ENCODE data around the gene HOXB5. TPM values are rescaled to one million over a fixed set of nuclear protein-coding genes. Genes with fewer than 3 reads are reported as not detected.
A peak's percentile ranks its signal among the peaks of the same experiment; 100 is the strongest.

The HOXB5 gene
- total RNA-seq, 1 donor from 2014 or later, result 0.13 TPM

DNA sequence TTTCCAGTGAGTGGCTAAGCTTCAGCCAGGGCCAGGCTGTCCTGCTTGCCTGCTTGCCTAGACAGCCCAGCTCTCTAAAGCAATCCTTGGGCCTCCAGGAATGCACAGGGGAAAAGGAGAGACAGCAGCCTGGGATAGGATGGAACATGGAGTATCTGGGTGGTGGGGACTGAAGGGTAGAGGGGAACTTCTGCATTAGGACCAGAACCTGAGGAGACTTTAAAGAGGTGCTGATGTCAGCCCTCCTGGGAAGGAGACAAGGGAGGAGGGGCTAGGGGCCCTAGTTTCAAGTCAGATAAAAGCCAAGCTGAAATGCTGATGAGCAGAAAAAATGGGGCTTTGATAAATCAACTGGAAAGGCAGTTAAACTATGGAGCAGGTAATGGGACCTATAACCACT lies 15.5 kb upstream of the HOXB5 start:
- ATAC-seq (ENCODE audit: poor library complexity), result no peak
- intact Hi-C loops (cut with DNase I), result no loop called here
- DNase-seq, result no peak

DNA sequence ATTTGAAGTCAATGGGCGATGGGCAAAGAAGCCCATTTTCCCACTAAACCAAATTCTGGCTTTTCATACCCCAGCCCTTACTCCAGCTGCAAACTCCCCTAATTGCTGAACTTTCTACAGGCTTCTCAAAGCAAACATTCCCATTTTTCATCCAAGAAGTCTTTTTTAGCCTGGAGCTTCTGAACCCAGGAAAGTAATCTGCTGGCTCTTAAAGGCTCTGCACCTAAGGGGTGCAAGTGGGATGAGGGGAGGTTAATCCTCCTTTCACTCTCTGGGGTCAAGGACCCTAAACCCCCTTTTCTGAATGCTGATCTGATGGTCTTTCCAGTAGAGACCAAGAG lies 14.9 kb upstream of the HOXB5 start:
- intact Hi-C loops (cut with DNase I), result no loop called here
- ATAC-seq (ENCODE audit: poor library complexity), result no peak
- no peak for DNase-seq

DNA sequence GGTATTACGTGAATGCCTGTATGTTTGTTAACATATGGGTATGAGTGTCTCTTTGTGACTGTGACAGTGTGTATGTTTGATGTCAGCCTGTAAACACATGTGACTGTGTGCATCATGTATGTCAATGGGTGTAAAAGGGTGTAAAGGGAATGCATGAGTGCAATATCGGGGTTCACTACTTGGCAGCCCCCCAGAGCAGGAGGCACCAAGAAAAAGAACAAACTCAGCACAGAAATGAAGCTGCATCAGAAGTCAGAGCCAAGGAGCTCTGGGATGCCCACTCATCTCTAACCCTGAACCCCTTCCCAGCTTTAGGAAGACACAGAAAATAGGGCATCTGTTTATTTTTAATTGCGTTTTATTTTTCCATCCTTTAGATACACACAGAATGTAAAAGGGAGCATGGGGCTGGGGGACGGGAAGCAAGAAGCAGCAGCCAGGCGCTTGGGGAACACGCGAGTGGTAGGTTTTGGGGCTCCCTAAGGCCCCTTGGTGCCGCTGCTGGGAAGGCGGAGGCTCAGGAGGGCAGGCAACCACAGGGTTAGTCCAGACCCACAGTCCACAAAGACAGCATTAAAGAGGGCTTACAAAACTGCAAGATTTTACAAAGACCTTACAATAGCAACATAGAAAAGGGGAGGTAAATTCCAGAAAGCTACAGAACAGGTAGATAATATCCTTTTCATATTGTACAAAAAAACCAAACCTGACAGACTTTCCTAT lies 13.5 kb upstream of the HOXB5 start:
- no peak for DNase-seq
- ATAC-seq (ENCODE audit: poor library complexity), result no peak
- intact Hi-C loops (cut with DNase I), result no loop called here

- no peak for ATAC-seq (ENCODE audit: poor library complexity)
- intact Hi-C loops (cut with DNase I), result no loop called here
- DNase-seq, result no peak
Measured at GRCh38 chr17:48605991-48606891, 12.7 kb upstream of the HOXB5 start.

GRCh38 chr17:48605409-48605919 lies 11.9 kb upstream of the HOXB5 start:
- no peak for ATAC-seq (ENCODE audit: poor library complexity)
- intact Hi-C loops (cut with DNase I), result no loop called here
- no peak for DNase-seq

DNA sequence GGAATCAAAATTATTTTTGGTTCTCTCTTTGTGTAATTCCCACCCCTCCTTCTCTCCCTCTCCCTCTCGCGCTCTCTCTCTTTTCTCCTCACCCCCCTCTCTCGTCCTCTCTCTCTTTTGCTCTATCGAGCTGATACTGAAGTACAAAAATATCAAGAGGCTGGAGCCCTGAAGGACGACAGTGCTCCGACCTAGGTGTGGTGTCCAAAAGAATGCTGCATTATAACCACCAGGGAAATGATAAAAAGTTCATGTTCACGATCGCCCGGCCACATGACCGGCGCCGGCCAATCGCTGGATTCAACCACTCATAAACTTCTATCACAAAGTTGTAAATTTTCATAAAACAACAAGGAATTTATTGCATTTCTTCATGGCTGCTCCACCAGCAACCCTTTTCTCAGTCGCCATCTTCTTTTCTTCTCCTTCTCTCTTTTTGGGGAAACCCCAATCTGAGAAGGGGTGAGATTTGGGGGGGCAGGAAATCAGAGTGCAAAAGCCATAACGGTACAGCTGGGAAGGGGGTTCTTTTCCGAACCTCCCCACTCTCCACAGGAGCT lies 11.3 kb upstream of the HOXB5 start, which contains the start of gene HOXB6:
Gene HOXB6, minus strand, starts transcription at position 217 of the 560 bp plus-strand sequence. CDS start 6,836 bp downstream, outside the sequence.
- ATAC-seq (ENCODE audit: poor library complexity) (no peak), DNase-seq (no peak)
- intact Hi-C loops (cut with DNase I), result no loop called here

DNA sequence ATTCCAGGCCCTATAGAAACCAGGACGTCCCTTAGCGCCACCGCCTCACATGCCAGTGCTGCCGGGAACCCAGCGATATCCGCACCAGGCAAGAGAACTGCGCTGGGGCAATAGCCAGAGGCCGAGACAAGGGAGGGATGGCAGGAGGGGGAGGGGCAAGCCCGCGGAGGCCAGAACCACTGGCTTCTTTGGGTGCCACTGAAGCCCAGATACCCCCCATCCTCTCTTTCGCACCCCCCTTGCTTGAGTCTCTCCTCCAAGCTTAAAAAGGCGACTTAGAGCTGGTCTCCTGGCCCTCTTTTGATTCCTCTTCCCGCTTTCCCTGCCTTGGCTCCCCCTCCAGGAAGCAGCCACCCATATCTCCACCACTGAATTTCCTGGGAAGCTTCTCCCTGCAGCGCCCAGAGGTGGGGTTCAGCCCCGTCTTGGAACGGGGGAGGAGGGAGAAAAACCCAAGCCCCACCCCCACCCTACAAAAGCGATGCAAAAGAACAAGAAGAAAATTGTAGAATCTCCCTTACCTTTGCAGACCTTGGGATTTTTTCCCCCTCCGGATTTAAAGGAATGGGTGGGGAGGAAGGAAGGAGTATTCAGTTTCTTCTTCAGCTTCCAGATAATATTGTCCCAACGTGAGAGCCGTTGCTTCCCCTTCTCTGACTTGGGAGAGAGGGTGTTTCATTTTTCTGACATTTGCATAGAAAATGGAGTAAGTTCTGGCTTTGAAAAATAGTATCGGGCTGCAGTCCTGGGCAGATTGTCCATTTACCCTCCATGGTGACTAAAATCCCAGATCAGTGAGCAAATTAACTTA lies 10.6 kb upstream of the HOXB5 start:
- DNase-seq (no peak), ATAC-seq (ENCODE audit: poor library complexity) (no peak)
- intact Hi-C loops (cut with DNase I), result no loop called here

- intact Hi-C loops (cut with DNase I), result no loop called here
- DNase-seq (no peak), ATAC-seq (ENCODE audit: poor library complexity) (no peak)
Measured at GRCh38 chr17:48601539-48602425, 8.2 kb upstream of the HOXB5 start.

GRCh38 chr17:48601207-48601538 lies 7.6 kb upstream of the HOXB5 start:
- intact Hi-C loops (cut with DNase I), result no loop called here
- DNase-seq (no peak), ATAC-seq (ENCODE audit: poor library complexity) (no peak)

- no peak for ATAC-seq (ENCODE audit: poor library complexity)
- intact Hi-C loops (cut with DNase I), result no loop called here
- no peak for DNase-seq
Measured at GRCh38 chr17:48600244-48601098, 6.9 kb upstream of the HOXB5 start.

- intact Hi-C loops (cut with DNase I), result loop anchor here (10.0 kb wide), 1 partner anchor 255 kb away; no protein-coding TSS in a partner anchor
- no peak for ATAC-seq (ENCODE audit: poor library complexity)
- DNase-seq, result no peak
Measured at GRCh38 chr17:48599354-48599753, 5.8 kb upstream of the HOXB5 start.

GRCh38 chr17:48598736-48599135 lies 5.2 kb upstream of the HOXB5 start:
- intact Hi-C loops (cut with DNase I), result loop anchor here (10.0 kb wide), 1 partner anchor 254 kb away; no protein-coding TSS in a partner anchor
- ATAC-seq (ENCODE audit: poor library complexity), result no peak

GRCh38 chr17:48597778-48598631 lies 4.4 kb upstream of the HOXB5 start:
- peak; percentile 67 for DNase-seq
- intact Hi-C loops (cut with DNase I), result loop anchor here (10.0 kb wide), 1 partner anchor 253 kb away; no protein-coding TSS in a partner anchor
- peak; percentile 52 for ATAC-seq (ENCODE audit: poor library complexity)

More at GRCh38 chr17:48598736-48599135, 5.2 kb upstream of the HOXB5 start:
- DNase-seq, result no peak

DNA sequence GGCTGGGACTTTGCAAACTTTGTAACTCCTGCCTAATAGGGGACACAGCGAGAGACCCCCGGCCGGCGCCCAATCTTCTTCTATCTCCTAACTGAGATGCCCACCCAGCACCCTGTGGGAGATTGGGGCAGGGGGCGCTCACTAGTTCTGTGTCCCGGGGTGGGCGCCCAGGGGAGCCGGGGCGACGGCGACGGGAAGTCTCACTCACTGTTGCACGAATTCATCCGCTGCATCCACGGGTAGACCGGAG lies 3.9 kb upstream of the HOXB5 start:
- DNase-seq, result no peak
- intact Hi-C loops (cut with DNase I), result loop anchor here (10.0 kb wide), 1 partner anchor 253 kb away; no protein-coding TSS in a partner anchor

DNA sequence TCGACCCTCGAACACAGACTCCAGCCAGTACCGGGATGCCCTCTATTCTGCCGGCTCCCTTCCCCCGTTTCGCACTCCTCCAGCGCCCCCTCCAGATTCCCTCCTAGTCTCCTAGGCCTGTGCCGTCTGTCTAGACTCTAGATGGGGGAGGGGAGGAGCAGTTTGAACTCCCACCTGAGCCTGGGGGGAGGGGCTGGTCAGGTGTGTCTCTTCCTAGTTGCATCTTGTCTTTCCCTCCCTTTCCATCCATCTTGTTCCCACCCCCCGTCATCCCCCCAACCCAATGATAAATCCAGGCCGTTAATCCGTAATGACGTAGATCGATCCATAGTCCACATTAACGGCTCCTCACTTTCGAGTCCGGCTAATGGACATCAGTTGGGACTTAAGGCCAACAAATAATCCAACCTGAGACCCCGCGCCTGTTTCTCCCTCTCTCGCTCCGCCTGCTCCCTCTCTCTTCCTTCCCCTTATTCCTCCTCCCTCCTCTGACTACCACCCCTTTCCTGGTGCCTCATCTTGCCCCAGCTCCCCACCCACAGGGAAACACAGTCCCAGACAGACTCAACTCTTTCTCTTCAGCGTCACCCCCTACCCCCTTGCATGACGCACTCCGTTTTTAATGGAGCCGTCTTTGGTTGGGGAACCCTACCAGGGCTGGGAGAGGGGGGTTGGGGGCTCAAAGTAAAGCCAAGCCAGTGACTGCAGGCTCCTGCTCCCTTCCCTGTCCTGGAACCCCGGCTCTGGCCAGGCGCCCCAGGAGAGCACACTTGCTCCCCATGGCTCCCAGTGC lies 3.4 kb upstream of the HOXB5 start:
- intact Hi-C loops (cut with DNase I), result loop anchor here (10.0 kb wide), 1 partner anchor 252 kb away; no protein-coding TSS in a partner anchor
- DNase-seq (no peak), ATAC-seq (ENCODE audit: poor library complexity) (no peak)

More for the DNA sequence above, 3.9 kb upstream of the HOXB5 start:
- ATAC-seq (ENCODE audit: poor library complexity), result no peak

Measured in Right ventricle myocardium superior (tissue), 1 donor.